CD14-positive monocyte (primary cell): ENCODE results near the gene IQUB. TPM values are rescaled to one million over a fixed set of nuclear protein-coding genes. Genes with fewer than 3 reads are reported as not detected.

Experiments used
- DNase-seq, 3 donors: peaks; one replicate each; pipeline ENCODE4 v3.0.0-alpha.2; 2011 to 2022
- H2AFZ ChIP-seq: 2 replicates; pipeline ENCODE4 v1.6.0; 2012; ENCODE audit warnings: mild to moderate bottlenecking, low read depth, low read length, inconsistent platforms; ENCODE audit not compliant: insufficient read depth, poor library complexity, severe bottlenecking
- H3K27ac ChIP-seq, 2 donors: 1 replicate in 1 of 2; 2 replicates in 1 of 2; pipeline ENCODE4 v1.5.1; 2012 to 2013; ENCODE audit warnings: low read length in 2 of 2, control low read depth in 1 of 2, inconsistent platforms in 1 of 2, low read depth in 1 of 2, mild to moderate bottlenecking in 1 of 2
- H3K27me3 ChIP-seq, 2 donors: one replicate each; pipeline versions ENCODE4 v1.6.0 to v1.6.1; 2011 to 2013; ENCODE audit warnings: low read length in 2 of 2; ENCODE audit not compliant: control insufficient read depth in 2 of 2, insufficient read depth in 2 of 2
- H3K36me3 ChIP-seq, 2 donors: replicated peaks in 1 of 2; 1 replicate in 1 of 2; 2 replicates in 1 of 2; pipeline versions ENCODE4 v1.5.1 to v1.6.1; 2012 to 2013; ENCODE audit warnings: low read length in 2 of 2, control low read depth in 1 of 2, inconsistent platforms in 1 of 2, mild to moderate bottlenecking in 1 of 2; ENCODE audit not compliant: insufficient read depth in 2 of 2, control insufficient read depth in 1 of 2
- H3K4me1 ChIP-seq, 2 donors: 1 replicate in 1 of 2; 2 replicates in 1 of 2; pipeline versions ENCODE4 v1.5.1 to v1.6.1; 2012 to 2013; ENCODE audit warnings: low read length in 2 of 2, control low read depth in 1 of 2, inconsistent platforms in 1 of 2, mild to moderate bottlenecking in 1 of 2, moderate library complexity in 1 of 2; ENCODE audit not compliant: insufficient read depth in 2 of 2, control insufficient read depth in 1 of 2
- H3K4me2 ChIP-seq: replicated peaks from 2 replicates; pipeline ENCODE3; 2012; ENCODE audit warnings: low read length, moderate library complexity, mild to moderate bottlenecking; ENCODE audit not compliant: poor library complexity, severe bottlenecking; ENCODE audit errors: extremely low read depth
- H3K4me3 ChIP-seq, 3 experiments: fragments of 200-600 bp in 1 of 3; sonication (generic) in 1 of 3; replicated peaks in 1 of 3; 1 replicate in 2 of 3; 2 replicates in 1 of 3; pipeline ENCODE4 v1.5.1; 2011 to 2013; ENCODE audit warnings: low read length in 3 of 3, mild to moderate bottlenecking in 3 of 3, control low read depth in 2 of 3, low read depth in 2 of 3, inconsistent platforms in 1 of 3, moderate library complexity in 1 of 3
- H3K79me2 ChIP-seq: 2 replicates; pipeline ENCODE4 v1.6.0; 2012; ENCODE audit warnings: mild to moderate bottlenecking, control low read depth, inconsistent platforms, low read length, moderate library complexity; ENCODE audit not compliant: insufficient read depth
- H3K9ac ChIP-seq: 2 replicates; pipeline ENCODE4 v1.6.0; 2017; ENCODE audit warnings: low read length, mild to moderate bottlenecking; ENCODE audit not compliant: insufficient read depth, poor library complexity, severe bottlenecking
- H3K9me3 ChIP-seq, 2 donors: replicated peaks in 1 of 2; 1 replicate in 1 of 2; 2 replicates in 1 of 2; pipeline versions ENCODE4 v1.5.1 to v1.6.1; 2012 to 2013; ENCODE audit warnings: low read length in 2 of 2, control low read depth in 1 of 2; ENCODE audit not compliant: control insufficient read depth in 1 of 2, insufficient read depth in 1 of 2
- H4K20me1 ChIP-seq: 2 replicates; pipeline ENCODE4 v1.6.0; 2012; ENCODE audit warnings: mild to moderate bottlenecking, low read length, control low read depth, moderate library complexity; ENCODE audit not compliant: insufficient read depth
- H3K27ac Mint-ChIP-seq, 7 donors: one replicate each; pipeline ENCODE4 v1.8.0; 2020; ENCODE audit warnings: mild to moderate bottlenecking in 7 of 7, mixed read lengths in 7 of 7, moderate library complexity in 6 of 7, inconsistent platforms in 2 of 7
- H3K27me3 Mint-ChIP-seq, 3 donors: one replicate each; pipeline ENCODE4 v1.8.0; 2021 to 2022; ENCODE audit warnings: low read depth in 3 of 3, mild to moderate bottlenecking in 3 of 3, mixed read lengths in 3 of 3, moderate library complexity in 3 of 3, inconsistent platforms in 1 of 3
- H3K36me3 Mint-ChIP-seq, 2 donors: one replicate each; pipeline ENCODE4 v1.8.0; 2020; ENCODE audit warnings: mixed read lengths in 2 of 2, inconsistent platforms in 1 of 2, mild to moderate bottlenecking in 1 of 2
- H3K4me1 Mint-ChIP-seq: one replicate; pipeline ENCODE4 v1.8.0; 2020; ENCODE audit warnings: mild to moderate bottlenecking, mixed read lengths
- H3K4me3 Mint-ChIP-seq, 2 donors: one replicate each; pipeline ENCODE4 v1.8.0; 2020; ENCODE audit warnings: mild to moderate bottlenecking in 2 of 2, mixed read lengths in 2 of 2, moderate library complexity in 1 of 2
- H3K9me3 Mint-ChIP-seq, 7 donors: one replicate each; pipeline ENCODE4 v1.8.0; 2020 to 2022; ENCODE audit warnings: mixed read lengths in 7 of 7, mild to moderate bottlenecking in 6 of 7, moderate library complexity in 6 of 7, inconsistent platforms in 2 of 7
- CTCF ChIP-seq: fragments of 200-600 bp; IDR thresholded peaks from one replicate; pipeline ENCODE4 v1.8.0; 2022; ENCODE audit warnings: antibody characterized with exemption, mild to moderate bottlenecking
- WGBS: methylation state at CpG from one replicate; pipeline ENCODE4 v1.1.5; 2013; ENCODE audit warnings: missing lambda C conversion rate; ENCODE audit not compliant: insufficient coverage; 5-methylcytosine and 5-hydroxymethylcytosine counted together
- intact Hi-C, 2 donors: fragments of 100-400 bp; cut with micrococcal nuclease; formaldehyde crosslinking; loops; one replicate each; pipeline versions ENCODE4 v1.15.0 to v1.15.1; 2023
- polyA plus RNA-seq, 3 donors: library from polyadenylated mRNA; depleted of rRNA in 1 of 3; unstranded in 2 of 3; stranded (reverse) in 1 of 3; fragments of 300-500 nt in 2 of 3; fragments of >200 nt in 1 of 3; fragmentation: Illumina TruSeq in 2 of 3; gene quantifications; 1 replicate in 2 of 3; 2 replicates in 1 of 3; pipeline ENCODE4 v1.2.3, GENCODE V29; 2012 to 2021

Gene IQUB
- polyA plus RNA-seq, 3 donors: 0.07 TPM; not detected in 2

GRCh38 chr7:123485721-123486120 lies 48.7 kb downstream of the IQUB start:
- H3K27me3 ChIP-seq: no peaks in the 10 kb centered on the region
- no peak overlapping the region for H3K27ac ChIP-seq
- no peak overlapping the region for H3K9ac ChIP-seq
- no peak overlapping the region for H2AFZ ChIP-seq
- TF ChIP-seq CTCF: no peak
- no peaks in the 10 kb centered on the region for H3K36me3 Mint-ChIP-seq
- H3K4me1 Mint-ChIP-seq: no peaks in the 10 kb centered on the region
- DNase-seq: no peak
- H3K4me1 ChIP-seq: no peaks in the 10 kb centered on the region
- WGBS: no CpG with 5 or more reads among the region's 2 CpGs
- H3K36me3 ChIP-seq: no peaks in the 10 kb centered on the region
- H3K9me3 Mint-ChIP-seq: peaks cover 0 to 3% (median 0%) of the 10 kb centered on the region in 7 donors
- no peak overlapping the region for H3K27ac Mint-ChIP-seq
- no peaks in the 10 kb centered on the region for H3K9me3 ChIP-seq
- H4K20me1 ChIP-seq: no peaks in the 10 kb centered on the region
- no peaks in the 10 kb centered on the region for H3K79me2 ChIP-seq
- intact Hi-C loops: no loop called here
- no peak overlapping the region for H3K4me3 ChIP-seq
- no peak overlapping the region for H3K4me3 Mint-ChIP-seq
- H3K27me3 Mint-ChIP-seq: peaks cover 0 to 3% (median 1%) of the 10 kb centered on the region in 3 donors
- no peak overlapping the region for H3K4me2 ChIP-seq

DNA sequence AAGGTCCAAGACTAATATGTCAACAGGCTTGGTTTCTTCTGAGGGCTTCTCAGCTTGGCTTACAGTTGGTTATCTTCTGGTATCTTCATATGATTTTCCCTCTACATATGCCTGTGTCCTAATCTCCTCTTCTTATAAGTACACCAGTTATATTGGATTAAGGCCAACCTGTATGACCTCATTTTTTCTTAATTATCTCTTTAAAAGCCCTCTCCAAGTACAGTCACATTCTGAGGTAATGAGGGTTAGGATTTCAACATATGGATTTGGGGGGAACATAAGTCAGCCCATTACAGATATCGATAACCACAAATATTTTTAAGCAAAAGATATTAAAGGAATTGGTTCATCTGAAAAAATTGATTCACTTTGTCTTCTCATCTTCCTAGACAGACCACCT lies 49.2 kb downstream of the IQUB start:
- Histone ChIP-seq H3K9ac (no peak overlapping the region), H3K4me2 (no peak overlapping the region), H3K27ac (no peak overlapping the region), H3K4me1 (no peaks in the 10 kb centered on the region), H3K4me3 (no peak overlapping the region), H2AFZ (no peak overlapping the region), H4K20me1 (no peaks in the 10 kb centered on the region), H3K27me3 (no peaks in the 10 kb centered on the region), H3K79me2 (no peaks in the 10 kb centered on the region), H3K36me3 (no peaks in the 10 kb centered on the region), H3K9me3 (no peaks in the 10 kb centered on the region)
- no peak overlapping the region for H3K4me3 Mint-ChIP-seq
- no peak for DNase-seq
- peaks cover 0 to 3% (median 1%) of the 10 kb centered on the region in 3 donors for H3K27me3 Mint-ChIP-seq
- H3K9me3 Mint-ChIP-seq: peaks cover 0 to 3% (median 0%) of the 10 kb centered on the region in 7 donors
- intact Hi-C loops: no loop called here
- no CpG with 5 or more reads among the region's 1 CpG for WGBS
- no peaks in the 10 kb centered on the region for H3K4me1 Mint-ChIP-seq
- H3K36me3 Mint-ChIP-seq: no peaks in the 10 kb centered on the region
- TF ChIP-seq CTCF: no peak
- no peak overlapping the region for H3K27ac Mint-ChIP-seq
